ENCODE results near the gene STXBP6.

The STXBP6 gene

GRCh38 chr14:24813819-24814259 is 236.1 kb downstream of the STXBP6 start:
- no peak for TF ChIP-seq CTCF (conservative IDR thresholded peaks at IDR 0.05; ENCODE audit: low read depth, low read length)
- DNase-seq (ENCODE audit: low read depth), result no peak
- H3K4me3 ChIP-seq (ENCODE audit: low read depth, low read length), result no peak overlapping the region

- no peak for TF ChIP-seq CTCF (conservative IDR thresholded peaks at IDR 0.05; ENCODE audit: low read depth, low read length)
Observed at GRCh38 chr14:24813089-24813815, 236.7 kb downstream of the STXBP6 start.

GRCh38 chr14:24809135-24809534 is 240.8 kb downstream of the STXBP6 start:
- DNase-seq (ENCODE audit: low read depth), result no peak
- no peak for TF ChIP-seq CTCF (conservative IDR thresholded peaks at IDR 0.05; ENCODE audit: low read depth, low read length)
- no peak overlapping the region for H3K4me3 ChIP-seq (ENCODE audit: low read depth, low read length)

More at GRCh38 chr14:24813089-24813815, 236.7 kb downstream of the STXBP6 start:
- no peak overlapping the region for H3K4me3 ChIP-seq (ENCODE audit: low read depth, low read length)
- DNase-seq (ENCODE audit: low read depth), result no peak

GRCh38 chr14:24808412-24808811 is 241.5 kb downstream of the STXBP6 start:
- DNase-seq (ENCODE audit: low read depth), result no peak
- TF ChIP-seq CTCF (conservative IDR thresholded peaks at IDR 0.05; ENCODE audit: low read depth, low read length), result no peak
- no peak overlapping the region for H3K4me3 ChIP-seq (ENCODE audit: low read depth, low read length)

GRCh38 chr14:24806061-24806678 is 243.8 kb downstream of the STXBP6 start:
- peak; percentile 75 for DNase-seq (ENCODE audit: low read depth)
- H3K4me3 ChIP-seq (ENCODE audit: low read depth, low read length), result no peak overlapping the region
- TF ChIP-seq CTCF (conservative IDR thresholded peaks at IDR 0.05; ENCODE audit: low read depth, low read length), result peak; percentile 96

- H3K4me3 ChIP-seq (ENCODE audit: low read depth, low read length), result no peak overlapping the region
- TF ChIP-seq CTCF (conservative IDR thresholded peaks at IDR 0.05; ENCODE audit: low read depth, low read length), result no peak
- no peak for DNase-seq (ENCODE audit: low read depth)
Observed at GRCh38 chr14:24804552-24805212, 245.3 kb downstream of the STXBP6 start.
